Stomach (tissue), 4 donors: ENCODE results near the gene ISCA2.

Source experiments
- CTCF ChIP-seq, 7 experiments: fragments of 450-650 bp in 4 of 7; fragments of 200-600 bp in 3 of 7; sonication (generic) in 3 of 7; IDR thresholded peaks; one replicate each; pipeline ENCODE4 v1.5.1; 2016 to 2019; ENCODE audit warnings: antibody characterized with exemption in 7 of 7, control low read depth in 2 of 7, mild to moderate bottlenecking in 1 of 7
- EP300 ChIP-seq: sonication (generic); formaldehyde crosslinking; IDR thresholded peaks from one replicate; pipeline ENCODE4 v1.6.1; 2017; ENCODE audit warnings: antibody characterized with exemption
- POLR2A ChIP-seq, 4 donors: fragments of 450-650 bp; IDR thresholded peaks; one replicate each; pipeline ENCODE4 v1.6.1; 2016; ENCODE audit warnings: antibody characterized with exemption in 4 of 4, control low read depth in 2 of 4, mild to moderate bottlenecking in 1 of 4, moderate library complexity in 1 of 4

- TF ChIP-seq CTCF (IDR thresholded peaks at IDR 0.05) (no peak), POLR2A (IDR thresholded peaks at IDR 0.05) (no peak), EP300 (no peak)
These were observed 25.9 kb downstream of the ISCA2 start for GRCh38 chr14:74519316-74520074.
